Vagina (tissue), 2 donors: ENCODE data around the gene ERLIN1.

Source experiments
- CTCF ChIP-seq, 3 experiments: fragments of 450-650 bp in 2 of 3; fragments of 200-600 bp in 1 of 3; sonication (generic) in 1 of 3; IDR thresholded peaks; one replicate each; pipeline ENCODE4 v1.5.1; 2017 to 2019; ENCODE audit warnings: antibody characterized with exemption in 3 of 3, mild to moderate bottlenecking in 2 of 3, moderate library complexity in 2 of 3
- POLR2AphosphoS5 ChIP-seq, 2 donors: sonication (generic); formaldehyde crosslinking; IDR thresholded peaks; one replicate each; pipeline ENCODE4 v1.9.0; 2017; ENCODE audit warnings: antibody characterized with exemption in 2 of 2, mild to moderate bottlenecking in 2 of 2, low read depth in 1 of 2; ENCODE audit not compliant: insufficient read depth in 1 of 2

GRCh38 chr10:100131571-100131970 is 54.3 kb downstream of the ERLIN1 start:
- no peak for TF ChIP-seq CTCF (IDR thresholded peaks at IDR 0.05)
- TF ChIP-seq POLR2AphosphoS5 (IDR thresholded peaks at IDR 0.05; ENCODE audit: insufficient read depth in 1 of 2, low read depth in 1 of 2) = no peak
